NCI-H345 (cell line): ENCODE data around the gene CCT5.
"Not testable (repeated sequence)": the region's sequence is repeated elsewhere in the genome, so short reads cannot be mapped to it uniquely, and the experiment has no call there.

ENCODE experiments used
- DNase-seq: peaks from one replicate; lab custom pipeline; 2025; lab: John Stamatoyannopoulos, UW

The CCT5 gene

DNA sequence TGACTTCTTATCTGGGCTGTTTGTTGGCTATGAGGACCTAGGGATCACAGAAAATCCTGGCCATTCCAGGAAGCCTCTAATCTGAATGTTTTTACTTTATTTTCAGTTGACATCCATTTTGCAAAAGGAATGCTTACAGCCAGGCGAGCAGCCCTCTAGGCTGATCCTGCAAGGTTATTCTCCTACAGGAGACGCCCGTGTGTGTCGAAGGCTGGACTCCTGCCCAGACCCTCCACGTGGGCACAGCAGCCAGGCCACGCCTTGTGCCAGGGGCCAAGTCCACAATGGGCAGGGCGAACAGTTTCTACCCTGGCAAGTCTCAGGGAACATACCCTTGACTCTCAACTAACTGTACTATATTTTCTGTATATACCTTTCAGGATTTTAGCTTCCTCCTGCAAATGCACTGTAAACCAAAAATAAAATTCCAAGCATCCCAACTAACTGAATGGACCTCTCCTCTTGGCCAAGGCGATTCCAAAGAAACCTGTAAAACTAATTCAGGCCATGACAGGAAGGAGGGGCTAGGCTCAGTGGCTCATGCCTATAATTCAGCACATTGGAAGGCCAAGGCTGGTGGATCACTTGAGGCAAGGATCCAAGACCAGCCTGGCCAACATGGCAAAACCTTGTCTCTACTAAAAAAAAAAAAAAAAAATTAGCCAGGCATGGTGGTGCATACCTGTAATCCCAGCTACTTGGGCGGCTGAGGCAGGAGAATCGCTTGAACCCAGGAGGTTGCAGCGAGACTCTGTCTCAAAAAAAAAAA is 51.9 kb downstream of the CCT5 start:
- peak; percentile 21 for DNase-seq

DNA sequence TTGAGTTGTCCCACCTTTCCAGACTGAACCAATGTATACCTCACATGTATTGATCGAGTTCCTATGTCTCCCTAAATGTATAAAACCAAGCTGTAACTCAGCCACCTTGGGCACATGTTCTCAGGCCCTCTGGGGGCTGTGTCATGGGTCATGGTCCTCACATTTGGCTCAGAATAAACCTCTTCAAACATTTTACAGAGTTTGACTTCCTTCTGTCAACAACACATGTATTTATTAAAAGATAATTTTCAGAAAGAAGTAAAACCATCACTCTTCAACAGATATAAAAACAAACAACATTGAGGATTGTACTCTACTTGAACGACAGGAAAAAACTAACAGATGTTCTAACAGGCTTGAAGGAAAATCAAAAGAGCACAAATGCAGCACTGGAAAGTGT is 53.1 kb downstream of the CCT5 start:
- no peak for DNase-seq

GRCh38 chr5:10303699-10304170 is 53.7 kb downstream of the CCT5 start:
- DNase-seq = no peak

GRCh38 chr5:10304932-10305331 is 54.9 kb downstream of the CCT5 start:
- DNase-seq = no peak

- no peak for DNase-seq
Observed at GRCh38 chr5:10306114-10306513, 56.0 kb downstream of the CCT5 start.

DNA sequence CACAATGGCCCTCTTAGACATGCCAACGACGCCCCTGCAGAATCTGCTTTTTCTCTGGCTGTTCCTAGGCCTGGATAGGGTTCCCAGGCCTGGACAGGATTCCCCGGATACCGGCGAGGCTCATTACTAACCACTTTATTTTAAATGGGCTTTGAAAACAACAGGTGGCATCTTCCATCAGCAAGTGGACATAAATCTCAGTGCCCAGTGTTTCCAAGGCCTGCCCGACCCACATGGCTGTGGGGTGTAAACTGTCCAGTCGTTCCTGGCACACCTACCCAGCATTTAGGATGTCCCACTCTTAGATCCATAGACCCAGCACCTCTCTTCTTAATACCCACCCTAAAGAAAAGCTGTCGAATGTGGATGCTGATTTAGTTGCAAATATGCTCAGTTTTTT is 56.7 kb downstream of the CCT5 start:
- no peak for DNase-seq

DNA sequence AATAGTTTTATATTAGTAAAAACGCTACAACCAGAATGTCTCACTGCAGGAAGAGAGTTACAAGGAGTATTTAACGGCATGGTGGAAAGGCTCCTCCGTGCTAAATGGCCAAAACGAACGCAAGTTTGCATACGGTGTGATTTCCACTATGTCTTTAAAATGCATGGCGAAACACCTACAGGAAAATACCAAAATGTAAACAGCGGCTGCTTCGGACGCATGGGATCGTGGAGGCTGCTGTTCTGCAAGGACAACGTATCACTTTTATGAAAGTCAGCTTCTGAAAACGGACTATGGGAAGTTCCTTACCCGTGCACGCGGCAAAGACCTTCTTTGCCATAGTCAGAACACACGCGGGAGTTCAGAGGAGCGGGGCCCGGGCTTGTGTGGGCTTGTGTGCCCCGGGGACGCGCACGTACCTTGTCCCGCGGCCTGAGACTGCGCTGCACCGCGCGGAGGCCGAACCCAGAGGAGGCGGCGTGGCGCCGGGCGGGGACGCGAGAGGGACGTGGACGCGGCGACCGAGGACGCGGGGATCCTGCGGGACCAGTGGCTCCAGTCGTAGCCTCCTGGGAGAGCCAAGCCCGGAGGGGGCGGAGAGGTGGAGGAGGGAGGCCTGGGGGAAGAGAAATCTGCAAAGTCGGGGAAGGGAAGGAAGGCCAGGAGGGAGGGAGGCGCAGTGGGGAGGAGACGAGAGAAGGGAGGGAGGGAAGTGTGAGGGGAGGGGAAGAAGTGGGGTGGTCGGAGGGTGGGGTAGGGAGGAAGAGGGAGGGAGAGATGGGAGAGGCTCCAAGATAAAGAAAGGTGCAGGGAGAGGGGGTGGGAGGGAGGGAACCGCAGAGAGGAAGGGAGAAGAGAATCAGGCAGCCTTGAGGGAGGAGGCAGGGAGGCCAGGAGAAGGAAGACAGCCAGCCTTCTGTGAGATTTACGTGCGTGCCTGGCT is 57.4 kb downstream of the CCT5 start, which contains the start of gene CMBL:
TSS of gene CMBL (minus strand) at position 697 of the 943 bp plus-strand sequence. CDS start 17,140 bp downstream, outside the sequence.
- DNase-seq = peak; percentile 74

DNA sequence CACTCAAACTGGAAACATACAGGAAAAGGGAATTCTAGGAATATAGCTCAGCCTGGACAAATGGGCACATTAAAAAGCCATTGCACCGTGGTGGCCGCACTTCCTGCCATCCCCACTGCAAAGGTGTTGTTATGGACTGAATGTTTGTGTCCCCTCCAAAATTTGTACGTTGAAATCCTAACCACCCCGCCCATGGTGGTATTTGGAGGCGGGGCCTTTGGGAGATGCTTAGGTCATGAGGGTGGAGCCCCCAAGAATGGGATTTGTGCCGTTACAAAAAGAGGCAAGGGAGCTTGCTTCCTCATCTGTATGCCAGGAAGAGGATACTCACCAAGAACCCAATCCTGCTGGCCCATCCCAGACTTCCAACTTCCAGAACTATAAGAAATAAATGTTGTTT is 58.8 kb downstream of the CCT5 start:
- DNase-seq = no peak

DNA sequence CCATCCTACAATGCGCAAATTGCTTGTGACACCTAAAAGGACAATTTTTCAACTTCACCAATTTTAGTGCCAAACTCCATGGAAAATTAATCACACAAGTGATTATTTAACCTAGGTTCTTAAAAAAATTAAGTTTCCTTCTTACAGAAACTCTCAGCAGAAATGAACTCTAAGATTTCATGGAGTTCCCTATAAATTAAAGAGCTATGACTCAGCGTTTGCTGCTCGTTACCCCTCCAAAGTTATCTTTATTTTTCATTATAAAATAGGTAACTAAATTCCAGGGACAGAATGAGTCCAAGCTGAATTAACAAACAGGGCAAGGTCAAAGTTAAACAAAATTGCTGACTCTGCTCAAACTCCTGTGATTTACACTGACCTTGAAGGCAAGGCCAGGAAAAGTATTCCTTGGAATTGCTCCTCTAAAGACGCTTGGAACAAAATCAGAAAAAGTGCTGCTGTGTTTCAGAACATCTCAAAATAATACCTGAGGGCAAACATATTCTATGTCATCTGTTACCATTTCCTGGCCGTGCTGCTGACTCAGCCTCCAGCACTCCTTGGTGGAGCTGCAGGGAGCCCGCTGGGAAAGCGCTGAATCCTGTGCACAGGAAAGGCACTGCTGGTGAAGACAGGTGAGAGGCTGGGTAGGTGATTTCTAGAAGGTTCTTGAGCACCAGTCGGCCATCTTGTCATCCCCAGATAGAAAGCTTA is 60.1 kb downstream of the CCT5 start:
- DNase-seq = peak; percentile 16

- DNase-seq = not testable (repeated sequence)
Observed at GRCh38 chr5:10310835-10311570, 60.9 kb downstream of the CCT5 start.

GRCh38 chr5:10311595-10312425 is 61.7 kb downstream of the CCT5 start:
- DNase-seq = no peak

- DNase-seq = no peak
Observed at GRCh38 chr5:10315201-10315600, 65.1 kb downstream of the CCT5 start.
